ENCODE data around the gene DKK3.

DNA sequence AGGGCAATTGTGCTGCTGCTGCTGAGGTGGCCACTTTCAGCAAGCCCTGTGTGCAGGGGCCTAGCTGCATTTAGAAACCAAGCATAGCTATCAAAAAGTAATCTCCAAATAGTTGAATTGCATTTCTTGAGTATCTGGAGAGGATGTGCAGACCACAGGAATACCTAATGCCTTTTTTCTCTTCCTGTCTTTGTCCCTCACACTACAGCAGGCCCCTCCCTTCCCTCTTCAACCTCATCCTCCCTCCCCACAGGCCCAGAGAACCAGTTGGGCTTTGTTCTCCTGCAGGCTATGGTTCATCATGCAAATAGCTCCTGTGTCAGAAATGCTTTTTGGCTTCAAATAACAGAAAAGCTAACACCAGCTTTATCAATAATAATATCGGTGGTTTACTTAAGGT lies 47.7 kb downstream of the DKK3 start:
- TF ChIP-seq, protein P1, sequence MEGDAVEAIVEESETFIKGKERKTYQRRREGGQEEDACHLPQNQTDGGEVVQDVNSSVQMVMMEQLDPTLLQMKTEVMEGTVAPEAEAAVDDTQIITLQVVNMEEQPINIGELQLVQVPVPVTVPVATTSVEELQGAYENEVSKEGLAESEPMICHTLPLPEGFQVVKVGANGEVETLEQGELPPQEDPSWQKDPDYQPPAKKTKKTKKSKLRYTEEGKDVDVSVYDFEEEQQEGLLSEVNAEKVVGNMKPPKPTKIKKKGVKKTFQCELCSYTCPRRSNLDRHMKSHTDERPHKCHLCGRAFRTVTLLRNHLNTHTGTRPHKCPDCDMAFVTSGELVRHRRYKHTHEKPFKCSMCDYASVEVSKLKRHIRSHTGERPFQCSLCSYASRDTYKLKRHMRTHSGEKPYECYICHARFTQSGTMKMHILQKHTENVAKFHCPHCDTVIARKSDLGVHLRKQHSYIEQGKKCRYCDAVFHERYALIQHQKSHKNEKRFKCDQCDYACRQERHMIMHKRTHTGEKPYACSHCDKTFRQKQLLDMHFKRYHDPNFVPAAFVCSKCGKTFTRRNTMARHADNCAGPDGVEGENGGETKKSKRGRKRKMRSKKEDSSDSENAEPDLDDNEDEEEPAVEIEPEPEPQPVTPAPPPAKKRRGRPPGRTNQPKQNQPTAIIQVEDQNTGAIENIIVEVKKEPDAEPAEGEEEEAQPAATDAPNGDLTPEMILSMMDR (IDR thresholded peaks at IDR 0.05), result no peak
- TF ChIP-seq POLR2A (IDR thresholded peaks at IDR 0.05; ENCODE audit: low read depth), result no peak
